ENCODE measurements around the gene COL4A2.
A peak's percentile ranks its signal among the peaks of the same experiment; 100 is the strongest.
"Not testable (repeated sequence)": the region's sequence is repeated elsewhere in the genome, so short reads cannot be mapped to it uniquely, and the experiment has no call there.

Gene COL4A2

DNA sequence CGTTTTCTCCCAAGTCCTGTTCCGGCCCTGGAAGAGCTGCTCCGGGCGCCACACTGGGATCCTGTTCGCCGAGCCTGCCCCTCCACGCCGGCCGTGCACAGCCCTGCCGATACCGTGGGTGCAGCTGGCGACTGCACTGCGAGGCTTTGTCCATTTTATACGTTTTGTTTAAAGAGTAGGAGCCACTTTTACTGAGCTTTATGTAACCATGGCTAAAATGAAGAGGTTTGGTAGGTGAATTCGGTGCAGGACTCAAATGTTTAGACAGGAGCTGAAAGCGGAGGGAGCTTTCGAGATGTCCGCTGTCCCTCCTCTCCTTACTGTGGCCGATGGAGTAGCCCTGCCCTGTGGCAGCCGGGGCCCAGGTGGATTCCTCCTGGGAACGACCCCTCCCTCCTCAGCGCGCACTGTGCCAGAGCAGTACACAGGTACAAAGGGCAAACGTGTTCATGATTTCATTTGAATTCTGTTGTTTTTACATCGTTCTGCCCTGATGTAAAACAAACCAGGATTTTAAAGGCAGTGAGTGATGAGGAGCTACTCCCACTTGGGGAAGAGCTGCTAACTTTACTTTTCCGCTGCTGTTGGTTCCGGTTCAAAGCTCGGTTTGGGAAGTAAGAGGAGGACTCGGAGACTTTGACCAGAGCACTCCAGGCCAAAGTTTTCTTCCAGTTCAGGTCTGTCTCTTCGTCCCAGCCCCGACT, 1.7 kb downstream of the COL4A2 start:
- no peak for DNase-seq

- no peak for DNase-seq
Measured at GRCh38 chr13:110309661-110310524, 2.8 kb downstream of the COL4A2 start.

GRCh38 chr13:110310541-110311442, 3.7 kb downstream of the COL4A2 start:
- no peak for DNase-seq

- DNase-seq: no peak
Measured at GRCh38 chr13:110311443-110312338, 4.6 kb downstream of the COL4A2 start.

DNA sequence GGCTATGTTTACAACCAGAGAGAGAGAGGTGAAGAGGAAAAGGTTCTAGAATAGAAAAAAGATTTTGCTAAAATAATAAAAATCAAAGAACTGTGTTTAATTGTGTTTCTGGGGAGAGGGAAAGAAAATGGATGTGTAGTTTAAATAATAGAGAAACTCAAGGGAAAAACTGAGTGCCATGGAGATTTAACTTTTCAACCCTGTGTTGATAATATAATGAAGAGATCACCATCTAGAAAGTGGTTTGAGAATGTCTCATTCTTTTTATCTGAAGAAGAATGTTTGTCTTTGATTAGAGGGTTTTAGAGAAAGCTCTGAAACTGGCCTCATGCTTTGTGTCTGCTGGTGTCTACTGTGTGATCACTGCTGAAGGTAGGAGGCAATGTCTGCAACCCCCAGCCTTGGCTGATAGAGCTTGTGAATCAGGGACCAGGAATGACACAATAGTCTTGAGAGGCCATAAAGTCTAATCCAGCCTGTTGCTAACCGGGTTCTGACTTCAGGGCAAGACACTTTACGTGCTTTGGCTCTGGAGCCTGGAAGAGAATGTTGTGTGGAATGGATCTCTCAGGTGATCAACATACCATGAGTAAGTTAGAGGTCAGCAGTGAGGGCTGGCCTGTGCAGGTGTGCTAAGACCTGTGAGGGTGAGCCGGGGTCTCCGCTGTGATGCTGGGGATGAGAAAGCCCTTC, 5.4 kb downstream of the COL4A2 start:
- no peak for DNase-seq

GRCh38 chr13:110313261-110313660, 6.2 kb downstream of the COL4A2 start:
- not testable (repeated sequence) for DNase-seq

DNA sequence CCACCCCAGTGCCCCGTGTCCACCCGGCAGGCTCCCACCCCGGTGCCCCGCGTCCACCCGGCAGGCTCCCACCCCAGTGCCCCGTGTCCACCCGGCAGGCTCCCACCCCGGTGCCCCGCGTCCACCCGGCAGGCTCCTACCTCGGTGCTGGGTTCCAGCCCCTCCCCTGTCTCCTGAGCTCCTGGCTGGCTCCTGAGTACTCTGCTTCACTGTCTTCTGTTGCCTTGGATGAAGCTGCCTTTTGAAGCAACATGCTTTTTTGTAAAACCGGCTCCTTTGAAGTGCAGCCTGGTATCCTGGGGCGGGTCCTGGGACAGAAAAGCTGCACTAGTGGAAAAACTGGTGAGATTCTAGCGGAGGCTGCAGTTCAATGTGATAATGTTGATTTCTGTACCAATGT, 6.6 kb downstream of the COL4A2 start:
- not testable (repeated sequence) for DNase-seq

DNA sequence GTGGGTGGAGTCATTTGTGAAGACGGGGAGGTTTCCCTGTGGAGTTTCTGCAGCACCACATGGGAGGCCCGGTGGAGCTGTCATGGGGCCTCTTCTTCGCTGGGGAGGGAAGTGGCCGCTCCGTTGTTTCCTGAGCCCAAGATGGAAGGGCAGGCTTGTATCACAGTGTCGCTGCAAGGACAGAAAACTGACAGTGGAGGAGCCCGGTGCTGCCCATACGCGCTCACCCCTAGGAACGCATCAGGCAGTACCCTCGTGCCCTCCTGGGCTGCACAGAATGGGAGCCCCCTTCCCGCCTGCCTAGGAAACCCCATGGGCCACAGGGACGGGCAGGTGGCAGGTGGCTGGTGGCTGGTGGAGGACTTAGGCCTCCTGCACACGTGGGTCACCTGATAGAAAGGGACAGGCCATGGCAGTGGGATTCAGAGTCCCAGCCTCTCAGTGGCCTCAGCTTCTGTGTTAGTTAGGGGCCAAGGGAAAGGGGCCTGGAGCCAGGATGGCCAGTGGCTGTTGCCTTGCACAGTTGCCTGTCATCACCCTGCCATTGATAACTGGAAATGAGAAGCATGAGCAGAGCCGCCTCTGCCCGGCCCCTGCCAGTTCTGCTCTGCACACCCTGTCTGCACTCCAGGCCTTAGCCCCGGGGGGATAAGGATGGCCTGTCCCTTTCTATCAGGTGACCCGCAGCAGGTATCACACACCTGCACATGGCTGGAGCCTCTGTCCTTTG, 7.6 kb downstream of the COL4A2 start:
- DNase-seq: no peak

- DNase-seq: no peak
Measured at GRCh38 chr13:110316196-110316595, 9.1 kb downstream of the COL4A2 start.

- DNase-seq: no peak
Measured at GRCh38 chr13:110317093-110317492, 10.0 kb downstream of the COL4A2 start.

- no peak for DNase-seq
Measured at GRCh38 chr13:110317496-110318195, 10.6 kb downstream of the COL4A2 start.

DNA sequence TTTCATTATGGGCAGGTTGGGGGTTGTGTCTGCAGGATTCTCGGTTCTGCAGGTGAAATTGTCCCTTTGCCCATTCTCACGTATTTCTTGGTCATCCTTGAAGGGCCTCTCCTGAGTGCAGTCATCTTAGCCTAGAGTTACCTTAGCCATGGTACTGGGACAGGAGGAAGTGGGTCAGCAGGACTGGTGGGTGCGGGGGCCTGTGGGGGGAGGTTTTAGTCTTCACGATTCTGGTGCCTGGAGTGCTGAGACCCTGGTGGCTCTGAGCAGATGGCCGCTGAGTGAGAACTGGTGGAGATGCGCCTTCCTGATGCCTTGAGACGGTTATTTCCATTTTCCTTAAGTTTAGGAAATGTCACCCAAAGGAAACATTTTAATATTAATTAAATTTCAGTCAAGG, 11.8 kb downstream of the COL4A2 start:
- no peak for DNase-seq

- no peak for DNase-seq
Measured at GRCh38 chr13:110319397-110319773, 12.3 kb downstream of the COL4A2 start.

DNA sequence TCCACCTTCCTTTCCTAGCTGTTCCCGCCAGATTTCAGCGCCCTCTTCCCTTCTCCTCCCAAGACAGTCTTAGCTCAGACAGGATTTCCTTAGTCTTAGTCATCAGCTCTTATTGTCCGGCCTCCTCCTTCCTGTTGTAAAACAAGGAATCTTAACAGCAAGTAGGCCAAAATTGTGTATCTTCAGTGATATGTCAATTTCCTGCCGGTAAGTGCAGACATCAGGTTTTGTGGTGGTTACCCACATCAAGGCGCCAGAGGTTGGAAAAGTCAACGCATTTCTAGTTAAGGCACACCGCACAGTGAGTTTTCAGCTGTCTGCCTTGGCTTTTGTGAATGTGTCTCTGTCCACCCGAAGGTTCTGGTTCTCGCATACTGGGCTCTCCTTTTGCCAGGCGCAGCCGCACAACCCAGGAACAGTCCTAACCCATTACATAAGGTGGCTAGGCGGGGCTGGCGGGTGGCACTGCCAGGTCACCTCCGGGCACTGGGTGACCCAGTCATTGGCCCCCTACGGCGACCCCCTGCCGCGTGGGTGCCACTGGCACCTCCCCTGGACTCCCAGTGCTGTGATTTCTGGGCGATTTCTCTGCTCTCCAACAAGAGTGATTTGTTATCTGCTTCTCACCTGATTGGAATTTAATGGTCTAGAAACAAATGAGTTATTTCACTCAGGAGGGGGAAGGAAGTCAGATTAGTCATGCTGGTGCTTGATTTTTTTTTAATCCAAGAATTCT, 12.9 kb downstream of the COL4A2 start:
- DNase-seq: peak; percentile 60

GRCh38 chr13:110320645-110321044, 13.6 kb downstream of the COL4A2 start:
- DNase-seq: no peak

DNA sequence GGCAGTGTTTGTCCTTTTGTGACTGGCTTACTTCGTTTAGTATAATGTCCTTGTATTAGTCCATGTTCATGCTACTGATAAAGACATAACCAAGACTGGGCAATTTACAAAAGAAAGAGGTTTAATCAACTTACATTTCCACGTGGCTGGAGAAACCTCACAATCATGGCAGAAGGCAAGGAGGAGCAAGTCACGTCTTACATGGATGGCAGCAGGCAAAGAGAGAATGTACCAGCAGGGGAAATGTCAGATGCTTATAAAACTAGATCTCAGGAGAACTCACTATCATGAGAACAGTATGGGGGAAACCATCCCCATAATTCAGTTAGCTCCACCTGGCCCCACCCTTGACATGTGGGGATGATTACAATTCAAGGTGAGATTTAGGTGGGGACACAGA, 14.5 kb downstream of the COL4A2 start:
- not testable (repeated sequence) for DNase-seq

DNA sequence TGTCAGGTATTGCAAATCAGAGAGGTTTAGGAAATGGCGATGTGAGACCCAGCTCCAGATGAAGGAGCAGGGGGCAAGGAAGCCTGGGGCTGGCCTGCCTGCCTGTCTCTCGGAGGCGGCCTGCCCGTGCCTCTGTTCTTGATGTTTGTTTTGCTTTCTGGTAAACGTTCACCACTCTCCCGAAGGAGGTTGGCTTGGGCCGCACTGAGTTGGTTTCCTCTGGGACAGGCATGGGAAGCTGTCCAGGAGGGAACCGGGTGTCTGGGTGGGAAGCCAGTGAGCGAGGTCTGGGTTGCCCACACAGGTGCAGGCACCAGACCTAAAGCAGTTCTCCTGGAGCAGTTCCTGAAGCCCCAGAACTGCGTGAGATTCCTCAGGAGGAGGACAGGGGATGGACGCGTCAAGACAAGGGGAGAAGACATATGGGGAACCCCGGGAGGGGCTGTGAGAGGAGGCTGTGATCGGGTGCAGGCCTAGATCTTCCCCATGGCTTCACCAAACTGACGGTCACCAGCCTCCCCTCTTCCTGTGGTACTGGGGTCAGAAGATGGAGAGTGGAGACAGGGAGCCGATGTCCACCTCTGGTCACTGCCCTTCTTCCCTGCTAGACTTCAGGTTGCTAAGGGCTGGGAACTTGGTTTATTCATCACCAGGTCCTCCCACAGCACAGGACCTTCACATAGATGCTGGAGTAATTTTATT, 15.2 kb downstream of the COL4A2 start:
- DNase-seq: no peak

DNA sequence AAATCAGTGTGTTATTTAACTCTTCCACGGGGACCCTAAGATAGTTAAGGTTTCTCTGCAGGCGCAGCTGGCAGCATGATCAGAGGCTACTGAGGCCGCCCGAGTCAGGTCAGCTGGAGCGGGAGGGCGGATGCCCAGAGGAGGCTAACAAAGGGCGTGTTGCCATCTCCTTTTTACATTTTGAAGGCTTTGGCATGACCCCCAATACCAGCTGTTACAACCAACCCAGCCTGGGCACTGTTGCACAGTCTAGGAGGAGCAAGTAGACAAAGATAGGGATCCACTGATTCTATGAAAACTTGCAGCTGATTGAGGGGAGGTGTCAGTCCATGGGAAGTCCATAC, 15.7 kb downstream of the COL4A2 start:
- no peak for DNase-seq

Data from activated CD4-positive, alpha-beta T cell treated with anti-CD3 and anti-CD28 coated beads for 48 hours (primary cell).